Lower leg skin (tissue), 4 donors: Measurements from ENCODE around the gene ASB17. TPM values are rescaled to one million over a fixed set of nuclear protein-coding genes. Genes with fewer than 3 reads are reported as not detected.
"Not testable (repeated sequence)": the region's sequence is repeated elsewhere in the genome, so short reads cannot be mapped to it uniquely, and the experiment has no call there.

Experiments
- DNase-seq, 2 donors: peaks; one replicate each; pipeline ENCODE4 v3.0.0-alpha.2; 2019; ENCODE audit warnings: low spot score in 2 of 2
- H3K4me3 ChIP-seq: fragments of 200-600 bp; sonication (generic); 2 replicates; pipeline ENCODE4 v1.5.1; 2017; ENCODE audit warnings: mild to moderate bottlenecking, low read depth; ENCODE audit not compliant: poor library complexity, severe bottlenecking
- CTCF ChIP-seq, 3 donors: fragments of 450-650 bp; IDR thresholded peaks; one replicate each; pipeline ENCODE4 v1.5.1; 2016; ENCODE audit warnings: antibody characterized with exemption in 3 of 3, mild to moderate bottlenecking in 3 of 3, moderate library complexity in 2 of 3
- POLR2A ChIP-seq, 2 donors: fragments of 450-650 bp; IDR thresholded peaks; one replicate each; pipeline ENCODE4 v1.6.1; 2016 to 2017; ENCODE audit warnings: antibody characterized with exemption in 2 of 2, mild to moderate bottlenecking in 1 of 2, moderate library complexity in 1 of 2
- WGBS, 2 donors: methylation state at CpG; one replicate each; pipeline ENCODE4 v1.1.5; 2018; 5-methylcytosine and 5-hydroxymethylcytosine counted together
- intact Hi-C: fragments of 100-400 bp; cut with DNase I; formaldehyde crosslinking; loops from one replicate; pipeline ENCODE4 v1.15.0; 2023; ENCODE audit warnings: low total_unique reads
- total RNA-seq, 4 donors: library from RNA; depleted of rRNA; stranded (reverse); fragments of >200 nt; gene quantifications; one replicate each; pipeline ENCODE4 v1.1.0, GENCODE V29; 2016

ASB17 gene
- total RNA-seq = not detected

DNA sequence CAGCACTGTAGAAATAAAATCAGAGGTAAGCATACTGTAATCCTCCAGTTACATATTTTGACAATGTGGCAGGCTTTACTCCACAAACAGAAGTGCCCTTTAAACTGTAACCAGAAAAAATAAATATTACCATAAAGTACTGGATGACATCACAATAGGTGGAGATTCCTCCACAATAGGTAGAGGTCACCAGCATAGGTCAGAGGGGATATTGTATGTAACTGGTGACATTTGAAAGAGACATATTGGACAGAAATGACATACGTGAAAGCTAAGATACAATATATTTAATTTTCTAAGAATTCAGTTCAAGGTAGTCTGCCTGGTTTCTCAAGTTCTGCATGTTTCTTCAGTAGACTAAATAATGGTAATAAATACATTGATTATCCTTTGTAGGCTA lies at the start of gene ASB17:
Gene ASB17, minus strand, starts transcription at position 101 of the 400 bp plus-strand sequence. CDS start 113 bp downstream, outside the sequence.
- intact Hi-C loops = no loop called here
- TF ChIP-seq CTCF (IDR thresholded peaks at IDR 0.05) (no peak), POLR2A (IDR thresholded peaks at IDR 0.05) (no peak)
- WGBS, 2 donors = 92 to 100% methylated on average over 1 of the region's 1 CpG
- DNase-seq = no peak
- H3K4me3 ChIP-seq = no peak within 1 kb of the TSS

DNA sequence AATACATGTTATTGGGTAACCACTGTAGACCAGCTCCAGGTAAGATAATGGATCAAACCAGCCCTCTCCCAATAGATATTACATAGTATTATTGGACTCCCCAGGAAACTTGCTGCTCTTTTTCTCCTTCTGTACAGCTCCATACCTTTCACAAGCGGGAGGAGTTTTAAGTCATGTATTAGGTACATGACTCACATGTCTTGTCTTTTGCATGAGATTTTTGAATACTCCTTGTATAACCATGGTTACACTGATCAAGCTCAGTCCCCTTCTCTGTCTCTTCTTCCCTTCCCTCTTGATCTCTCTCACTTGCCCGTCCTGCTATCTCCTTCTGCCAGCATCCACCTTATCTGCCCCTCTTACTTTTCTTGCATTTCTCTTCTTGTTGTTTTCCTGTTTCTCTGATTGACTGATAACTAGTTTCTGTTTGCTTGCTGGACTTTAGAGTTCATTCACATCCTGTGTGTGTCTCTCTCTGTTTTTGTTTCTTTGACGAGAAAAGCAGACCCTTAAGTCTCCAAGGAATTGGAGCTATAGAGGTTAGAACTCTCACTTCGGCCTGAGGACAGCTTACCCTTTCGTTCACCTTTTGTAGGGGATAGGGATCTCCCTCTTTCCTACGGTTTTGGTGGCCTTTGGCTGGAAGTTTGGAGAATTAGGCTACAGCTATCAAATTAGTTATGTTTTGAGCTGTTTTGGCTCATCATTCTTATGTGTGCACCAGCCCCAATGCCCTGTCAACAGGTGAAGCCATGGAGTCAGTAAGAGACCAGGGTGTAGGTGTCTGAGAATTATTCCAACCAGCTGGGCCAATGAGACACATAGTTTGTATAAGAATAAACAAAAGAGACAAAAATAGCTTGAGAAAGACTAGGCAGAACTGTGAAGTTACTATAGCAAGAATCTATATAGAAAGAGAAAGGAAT lies 49.0 kb upstream of the ASB17 start:
- WGBS, 2 donors = 86 to 87% methylated on average over 6 of the region's 6 CpGs
- no peak for TF ChIP-seq POLR2A (IDR thresholded peaks at IDR 0.05)
- no peak overlapping the region for H3K4me3 ChIP-seq
- no peak for DNase-seq
- intact Hi-C loops = no loop called here

GRCh38 chr1:75970631-75971030 lies 38.4 kb upstream of the ASB17 start:
- H3K4me3 ChIP-seq = no peak overlapping the region
- DNase-seq = no peak
- intact Hi-C loops = no loop called here
- TF ChIP-seq POLR2A (IDR thresholded peaks at IDR 0.05) (no peak), CTCF (IDR thresholded peaks at IDR 0.05) (no peak)

DNA sequence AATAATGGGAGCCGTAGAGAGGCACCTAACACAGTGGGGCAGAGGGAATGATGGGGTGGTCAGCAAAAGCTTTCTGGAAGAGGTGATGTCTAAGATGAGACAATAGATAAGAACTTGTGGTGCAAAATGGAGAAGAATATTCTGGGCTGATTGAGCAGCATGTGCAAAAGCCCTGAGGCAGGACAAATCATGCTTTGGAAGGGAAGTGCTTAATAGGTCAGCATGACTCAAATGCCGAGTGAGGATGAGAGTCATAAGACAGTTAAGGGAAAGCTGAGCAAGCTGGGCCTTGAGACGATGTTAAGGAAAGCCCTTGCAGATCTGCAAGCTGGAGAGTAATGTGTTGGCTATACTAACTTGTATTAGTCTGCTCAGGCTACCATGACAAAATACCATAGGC lies 37.3 kb upstream of the ASB17 start:
- TF ChIP-seq CTCF (IDR thresholded peaks at IDR 0.05) (no peak), POLR2A (IDR thresholded peaks at IDR 0.05) (no peak)
- DNase-seq = no peak
- intact Hi-C loops = no loop called here
- WGBS, 2 donors = 72 to 74% methylated on average over 3 of the region's 3 CpGs
- H3K4me3 ChIP-seq = no peak overlapping the region

- H3K4me3 ChIP-seq = no peak overlapping the region
- DNase-seq = no peak
- 72 to 76% methylated on average over 1 of the region's 1 CpG for WGBS, 2 donors
- no peak for TF ChIP-seq CTCF (IDR thresholded peaks at IDR 0.05)
- intact Hi-C loops = no loop called here
Measured at GRCh38 chr1:75967719-75968118, 35.5 kb upstream of the ASB17 start.

DNA sequence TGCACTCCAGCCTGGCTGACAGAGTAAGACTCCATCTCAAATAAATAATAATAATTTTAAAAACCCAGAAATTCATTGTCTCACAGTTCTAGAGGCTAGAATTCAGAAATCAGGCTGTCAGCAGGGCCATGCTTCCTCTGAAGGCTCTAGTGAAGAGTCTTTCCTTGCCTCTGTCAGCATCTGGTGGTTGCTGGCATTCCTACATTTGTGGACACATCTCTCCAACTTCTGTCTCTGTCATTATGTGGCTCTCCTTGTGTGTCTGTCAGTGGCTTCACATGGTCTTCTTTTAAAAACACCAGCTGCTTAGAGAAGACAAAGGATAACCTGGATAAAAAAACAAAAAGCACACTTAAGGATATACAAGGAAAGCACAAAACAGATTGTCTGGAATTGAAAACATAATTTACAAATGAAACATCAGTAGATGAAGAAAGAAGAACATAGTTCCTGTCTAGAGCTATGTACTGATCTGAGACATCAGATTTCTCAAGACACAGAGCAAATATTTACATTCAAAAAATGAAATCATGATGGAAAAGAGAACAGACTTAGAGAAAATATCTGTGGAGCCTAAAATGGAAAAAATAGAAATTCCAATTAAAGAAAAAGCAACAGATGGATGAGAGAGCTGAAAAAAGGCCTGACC lies 32.7 kb upstream of the ASB17 start:
- no peak for DNase-seq
- no peak overlapping the region for H3K4me3 ChIP-seq
- intact Hi-C loops = no loop called here
- TF ChIP-seq CTCF (IDR thresholded peaks at IDR 0.05) (no peak), POLR2A (IDR thresholded peaks at IDR 0.05) (no peak)

DNA sequence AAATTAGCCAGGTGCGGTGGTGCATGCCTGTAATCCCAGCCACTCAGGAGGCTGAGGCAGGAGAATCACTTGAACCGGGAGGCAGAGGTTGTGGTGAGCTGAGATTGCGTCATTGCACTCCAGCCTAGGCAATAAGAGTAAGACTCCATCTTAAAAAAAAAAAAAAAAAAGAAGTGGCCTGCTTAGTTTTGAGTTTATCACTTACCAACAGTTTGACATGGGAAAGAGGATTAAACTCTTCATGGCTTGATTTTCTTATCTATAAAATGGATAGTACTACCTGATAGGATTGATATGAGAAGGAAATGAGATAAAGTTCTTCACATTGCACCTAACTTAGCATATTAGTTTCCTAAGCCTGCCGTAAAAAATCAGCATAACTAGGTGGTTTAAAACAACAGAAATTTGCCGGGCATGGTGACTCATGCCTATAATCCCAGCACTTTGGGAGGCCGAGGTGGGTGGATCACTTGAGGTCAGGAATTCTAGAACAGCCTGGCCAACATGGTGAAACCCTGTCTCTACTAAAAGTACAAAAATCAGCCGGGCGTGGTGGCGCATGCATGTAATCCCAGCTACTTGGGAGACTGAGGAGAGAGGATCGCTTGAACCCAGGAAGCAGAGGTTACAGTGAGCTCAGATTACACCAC lies 32.0 kb upstream of the ASB17 start:
- intact Hi-C loops, H3K4me3 ChIP-seq, DNase-seq: not testable (repeated sequence)
- 81 to 92% methylated on average over 10 of the region's 10 CpGs for WGBS, 2 donors
